ENCODE data around the gene OR6S1. TPM values are rescaled to one million over a fixed set of nuclear protein-coding genes. Genes with fewer than 3 reads are reported as not detected.

Gene OR6S1
- polyA plus RNA-seq, 1 donor (not counting 4 experiments of a cell fraction or from before 2014, with no cell fraction given) = not detected

DNA sequence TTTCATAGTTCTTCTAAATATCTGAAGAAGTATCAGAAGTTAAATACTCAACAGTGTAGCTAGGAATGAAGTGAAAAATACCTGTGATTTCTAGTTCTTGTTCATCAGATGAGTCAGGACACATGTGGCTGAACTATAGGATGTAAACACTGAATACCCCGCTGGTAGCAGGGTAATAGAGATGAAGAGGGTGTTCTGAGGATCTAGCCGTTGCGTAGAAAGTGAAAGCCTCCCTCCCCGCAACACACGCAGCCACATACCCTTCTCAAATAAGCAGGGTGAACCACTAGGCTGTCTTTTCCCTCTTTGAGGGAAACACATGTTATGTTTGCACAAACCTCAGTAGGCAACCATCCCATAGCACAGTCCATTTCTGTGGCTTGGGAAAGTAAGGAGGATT is 33.9 kb downstream of the OR6S1 start:
- dilution Hi-C loops (cut with MboI; ENCODE audit: extremely low pct_ligation_motif_present, low sequenced_read_pairs) = no loop called here
- FAIRE-seq (no peak), DNase-seq (ENCODE audit: low read depth, low spot score) (no peak)
- Histone ChIP-seq H3K9me1 (ENCODE audit: control insufficient read depth, extremely low read depth, insufficient read depth, low read length) (peaks cover 2% of the 10 kb centered on the region), H3K4me1 (ENCODE audit: control insufficient read depth, extremely low read depth, insufficient read depth, low read length) (no peaks in the 10 kb centered on the region), H3K4me3 (ENCODE audit: control insufficient read depth in 2 of 3, extremely low read depth in 1 of 3, insufficient read depth in 2 of 3, low read depth in 1 of 3, low read length in 3 of 3) (no peak overlapping the region), H3K79me2 (ENCODE audit: control insufficient read depth, insufficient read depth, low read length) (no peaks in the 10 kb centered on the region), H3K27ac (ENCODE audit: control insufficient read depth, insufficient read depth, low read length) (no peak overlapping the region), H2AFZ (ENCODE audit: control insufficient read depth, low read length) (no peak overlapping the region), H3K36me3 (ENCODE audit: control insufficient read depth in 2 of 2, extremely low read depth in 1 of 2, insufficient read depth in 2 of 2, low read length in 2 of 2) (no peaks in the 10 kb centered on the region), H4K20me1 (ENCODE audit: control insufficient read depth, extremely low read depth, insufficient read depth, low read length) (no peaks in the 10 kb centered on the region), H3K27me3 (ENCODE audit: control insufficient read depth, extremely low read depth, insufficient read depth, low read length) (no peaks in the 10 kb centered on the region), H3K4me2 (ENCODE audit: control insufficient read depth, extremely low read depth, insufficient read depth, low read depth, low read length) (no peak overlapping the region), H3K9ac (ENCODE audit: control insufficient read depth, extremely low read depth, insufficient read depth, low read length) (no peak overlapping the region), H3K9me3 (ENCODE audit: control insufficient read depth, low read depth, low read length) (no peaks in the 10 kb centered on the region)
- TF ChIP-seq, protein P1, sequence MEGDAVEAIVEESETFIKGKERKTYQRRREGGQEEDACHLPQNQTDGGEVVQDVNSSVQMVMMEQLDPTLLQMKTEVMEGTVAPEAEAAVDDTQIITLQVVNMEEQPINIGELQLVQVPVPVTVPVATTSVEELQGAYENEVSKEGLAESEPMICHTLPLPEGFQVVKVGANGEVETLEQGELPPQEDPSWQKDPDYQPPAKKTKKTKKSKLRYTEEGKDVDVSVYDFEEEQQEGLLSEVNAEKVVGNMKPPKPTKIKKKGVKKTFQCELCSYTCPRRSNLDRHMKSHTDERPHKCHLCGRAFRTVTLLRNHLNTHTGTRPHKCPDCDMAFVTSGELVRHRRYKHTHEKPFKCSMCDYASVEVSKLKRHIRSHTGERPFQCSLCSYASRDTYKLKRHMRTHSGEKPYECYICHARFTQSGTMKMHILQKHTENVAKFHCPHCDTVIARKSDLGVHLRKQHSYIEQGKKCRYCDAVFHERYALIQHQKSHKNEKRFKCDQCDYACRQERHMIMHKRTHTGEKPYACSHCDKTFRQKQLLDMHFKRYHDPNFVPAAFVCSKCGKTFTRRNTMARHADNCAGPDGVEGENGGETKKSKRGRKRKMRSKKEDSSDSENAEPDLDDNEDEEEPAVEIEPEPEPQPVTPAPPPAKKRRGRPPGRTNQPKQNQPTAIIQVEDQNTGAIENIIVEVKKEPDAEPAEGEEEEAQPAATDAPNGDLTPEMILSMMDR (optimal IDR thresholded peaks at IDR 0.05 in 1 of 3, IDR thresholded peaks at IDR 0.05 in 1 of 3, conservative IDR thresholded peaks at IDR 0.05 in 1 of 3; ENCODE audit: extremely low read depth in 1 of 3, insufficient read depth in 2 of 3, low read length in 3 of 3) = no peak
- TF ChIP-seq EZH2 (IDR thresholded peaks at IDR 0.05; ENCODE audit: low read length) = no peak

DNA sequence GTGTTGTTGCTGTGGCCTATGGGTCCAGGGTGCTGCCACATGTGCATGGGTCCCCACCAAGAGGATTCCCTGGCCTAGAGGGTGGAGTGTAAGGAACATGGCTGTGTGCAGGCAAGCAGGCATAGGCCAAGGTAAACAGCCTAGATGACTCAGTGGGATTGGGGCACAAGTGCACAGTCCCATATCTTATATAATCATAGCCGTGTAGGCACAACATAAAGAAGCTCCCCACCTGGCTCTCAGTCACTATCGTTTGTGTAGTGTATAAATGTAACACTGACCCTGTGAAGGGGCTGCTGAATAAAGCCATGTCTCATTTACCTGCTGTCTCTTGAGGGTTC is 34.6 kb downstream of the OR6S1 start:
- Histone ChIP-seq H3K27ac (ENCODE audit: control insufficient read depth, insufficient read depth, low read length) (no peak overlapping the region), H3K9me3 (ENCODE audit: control insufficient read depth, low read depth, low read length) (no peaks in the 10 kb centered on the region), H3K9me1 (ENCODE audit: control insufficient read depth, extremely low read depth, insufficient read depth, low read length) (no peaks in the 10 kb centered on the region), H3K27me3 (ENCODE audit: control insufficient read depth, extremely low read depth, insufficient read depth, low read length) (no peaks in the 10 kb centered on the region), H3K36me3 (ENCODE audit: control insufficient read depth in 2 of 2, extremely low read depth in 1 of 2, insufficient read depth in 2 of 2, low read length in 2 of 2) (no peaks in the 10 kb centered on the region), H4K20me1 (ENCODE audit: control insufficient read depth, extremely low read depth, insufficient read depth, low read length) (no peaks in the 10 kb centered on the region), H3K4me1 (ENCODE audit: control insufficient read depth, extremely low read depth, insufficient read depth, low read length) (no peaks in the 10 kb centered on the region), H3K4me3 (ENCODE audit: control insufficient read depth in 2 of 3, extremely low read depth in 1 of 3, insufficient read depth in 2 of 3, low read depth in 1 of 3, low read length in 3 of 3) (no peak overlapping the region), H3K9ac (ENCODE audit: control insufficient read depth, extremely low read depth, insufficient read depth, low read length) (no peak overlapping the region), H2AFZ (ENCODE audit: control insufficient read depth, low read length) (no peak overlapping the region), H3K4me2 (ENCODE audit: control insufficient read depth, extremely low read depth, insufficient read depth, low read depth, low read length) (no peak overlapping the region), H3K79me2 (ENCODE audit: control insufficient read depth, insufficient read depth, low read length) (no peaks in the 10 kb centered on the region)
- dilution Hi-C loops (cut with MboI; ENCODE audit: extremely low pct_ligation_motif_present, low sequenced_read_pairs) = no loop called here
- no peak for FAIRE-seq
- TF ChIP-seq, protein P1 (optimal IDR thresholded peaks at IDR 0.05 in 1 of 3, IDR thresholded peaks at IDR 0.05 in 1 of 3, conservative IDR thresholded peaks at IDR 0.05 in 1 of 3; ENCODE audit: extremely low read depth in 1 of 3, insufficient read depth in 2 of 3, low read length in 3 of 3) = no peak
- TF ChIP-seq EZH2 (IDR thresholded peaks at IDR 0.05; ENCODE audit: low read length) = no peak
- DNase-seq (ENCODE audit: low read depth, low spot score) = no peak

All from keratinocyte (primary cell).